HS-5 (cell line): Measurements from ENCODE around the gene CFB.
A peak's percentile ranks its signal among the peaks of the same experiment; 100 is the strongest.

Experiments
- DNase-seq: peaks from one replicate; pipeline ENCODE4 v3.0.0-alpha.2; 2012; ENCODE audit warnings: low read depth

Gene CFB

DNA sequence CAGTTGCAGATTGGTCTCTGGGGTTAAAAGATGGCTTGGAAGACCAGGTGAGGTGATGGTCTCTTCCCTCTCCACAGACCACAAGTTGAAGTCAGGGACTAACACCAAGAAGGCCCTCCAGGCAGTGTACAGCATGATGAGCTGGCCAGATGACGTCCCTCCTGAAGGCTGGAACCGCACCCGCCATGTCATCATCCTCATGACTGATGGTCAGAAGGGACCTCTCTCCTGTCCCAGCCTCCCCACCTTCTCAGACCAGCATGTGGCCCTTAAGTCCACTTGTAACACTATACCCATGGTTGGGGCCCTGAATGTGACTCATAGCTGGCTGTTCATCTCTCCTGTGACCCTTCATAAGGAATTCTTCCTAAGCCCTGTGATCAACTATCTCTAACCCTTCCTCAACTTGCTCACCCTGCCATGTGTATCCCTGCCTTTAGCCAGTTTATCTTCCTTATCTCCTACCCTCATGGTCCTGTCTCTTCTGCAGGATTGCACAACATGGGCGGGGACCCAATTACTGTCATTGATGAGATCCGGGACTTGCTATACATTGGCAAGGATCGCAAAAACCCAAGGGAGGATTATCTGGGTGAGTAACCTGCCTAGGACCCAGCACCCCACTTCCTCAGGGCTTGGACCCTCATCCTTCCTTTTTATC is 3.0 kb downstream of the CFB start:
- DNase-seq = peak; percentile 40

DNA sequence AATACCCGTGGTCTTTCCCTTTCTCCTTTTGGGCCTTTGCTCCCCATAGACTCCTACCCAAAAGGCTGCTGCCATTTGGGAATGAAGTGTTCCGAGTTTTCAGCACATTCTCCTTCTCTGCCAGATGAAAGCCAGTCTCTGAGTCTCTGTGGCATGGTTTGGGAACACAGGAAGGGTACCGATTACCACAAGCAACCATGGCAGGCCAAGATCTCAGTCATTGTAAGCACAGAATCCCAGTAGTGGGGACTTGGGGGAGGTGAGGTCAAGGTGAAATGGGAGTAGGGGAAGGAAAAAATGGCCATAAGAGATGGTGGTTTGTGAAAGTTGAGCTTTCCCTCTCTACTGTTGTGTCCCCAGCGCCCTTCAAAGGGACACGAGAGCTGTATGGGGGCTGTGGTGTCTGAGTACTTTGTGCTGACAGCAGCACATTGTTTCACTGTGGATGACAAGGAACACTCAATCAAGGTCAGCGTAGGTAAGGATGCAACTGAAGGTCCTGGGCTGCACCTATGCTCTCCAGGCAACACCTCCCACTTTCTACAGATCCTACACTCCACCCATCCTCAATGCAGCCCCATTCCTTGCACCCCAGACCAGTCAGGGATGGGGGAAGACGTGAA is 4.1 kb downstream of the CFB start:
- no peak for DNase-seq

DNA sequence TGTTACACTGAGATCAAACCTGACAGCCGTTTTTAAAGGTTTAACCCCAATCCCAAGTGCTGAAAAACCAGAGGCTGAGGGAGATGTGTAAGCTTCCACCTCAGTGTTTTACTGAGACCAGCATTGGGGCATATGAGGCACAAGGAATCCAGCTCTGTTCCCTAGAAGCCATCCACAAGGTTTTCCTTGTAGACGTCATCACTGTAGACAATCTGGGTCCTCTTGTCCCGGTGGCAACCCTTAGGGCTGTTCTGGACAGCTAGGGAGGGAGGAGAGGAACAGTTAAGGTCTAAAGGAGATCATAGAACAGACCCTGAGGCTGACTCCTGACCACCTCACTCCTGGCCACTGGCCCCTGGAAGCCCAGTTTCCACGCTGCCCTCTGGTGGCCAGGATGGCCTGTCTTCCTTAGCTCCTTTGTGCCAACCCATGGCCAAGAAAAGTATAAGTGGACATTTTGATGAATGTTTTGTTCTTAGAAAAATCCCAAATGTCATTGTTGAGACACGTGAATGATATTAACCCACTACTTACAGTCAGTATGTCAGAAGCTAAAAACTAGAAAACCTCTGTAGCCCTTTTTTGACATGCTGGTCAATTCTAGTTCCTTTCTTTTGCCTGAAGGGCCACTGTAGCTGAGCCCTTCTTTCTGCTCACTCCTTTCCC is 6.4 kb downstream of the CFB start:
- DNase-seq = no peak

DNA sequence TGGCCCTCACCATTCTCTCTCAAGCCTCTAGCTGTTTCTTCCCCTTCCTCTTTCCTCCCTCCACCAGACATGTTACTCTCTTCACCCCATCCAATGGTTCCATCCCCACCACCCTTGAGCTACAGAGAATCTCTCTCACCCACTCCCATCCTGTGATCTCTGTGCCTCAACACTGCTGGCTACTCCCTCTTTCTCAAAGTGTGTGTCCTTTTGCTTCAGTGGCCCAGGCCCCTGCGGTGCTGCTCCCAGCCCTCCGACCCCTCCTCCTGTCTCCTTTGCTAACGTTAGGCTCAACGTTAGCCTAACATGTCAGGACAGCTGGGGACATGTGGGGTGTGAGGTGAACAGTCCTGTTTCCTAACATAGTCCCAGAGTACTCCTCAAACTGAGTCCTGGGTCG is 7.0 kb downstream of the CFB start:
- no peak for DNase-seq

DNA sequence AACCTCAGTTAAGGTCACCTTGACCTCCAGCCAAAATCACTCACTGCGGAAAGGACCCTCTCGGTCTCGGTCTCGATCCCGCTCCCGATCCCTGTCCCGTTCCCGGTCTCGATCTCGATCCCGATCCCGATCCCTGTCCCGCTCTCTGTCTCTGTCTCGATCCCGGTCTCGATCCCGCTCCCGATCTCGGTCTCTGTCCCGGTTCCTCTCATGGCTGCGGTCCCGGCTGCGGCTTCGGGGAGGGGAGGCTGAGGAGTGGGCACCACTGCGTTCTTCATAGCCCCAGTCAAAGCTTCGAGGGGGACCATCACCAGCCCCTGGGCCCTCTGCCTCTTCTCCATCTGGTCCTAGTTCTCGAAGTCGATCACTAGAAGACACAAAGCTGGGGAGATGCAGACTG is 8.6 kb downstream of the CFB start:
- DNase-seq = no peak

DNA sequence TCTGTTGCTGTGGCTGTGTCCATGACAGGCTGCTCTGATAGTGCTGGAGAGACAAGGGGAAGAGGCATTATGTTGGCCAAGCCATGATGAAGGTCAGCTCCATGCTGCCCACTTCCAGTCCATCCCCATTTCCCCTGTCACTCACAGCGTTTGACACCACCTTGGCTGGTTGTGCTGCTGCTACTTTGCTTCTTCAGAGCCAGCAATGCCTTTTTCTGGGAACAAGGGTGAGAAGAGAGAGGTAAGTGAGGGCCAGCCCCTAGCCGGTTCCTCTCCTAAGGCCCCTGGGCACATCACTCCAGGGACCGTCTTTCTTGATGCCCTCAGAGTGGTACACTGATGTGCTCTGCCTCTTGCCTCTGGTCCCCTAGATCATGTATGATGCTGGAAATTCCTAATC is 10.9 kb downstream of the CFB start:
- DNase-seq = no peak

DNA sequence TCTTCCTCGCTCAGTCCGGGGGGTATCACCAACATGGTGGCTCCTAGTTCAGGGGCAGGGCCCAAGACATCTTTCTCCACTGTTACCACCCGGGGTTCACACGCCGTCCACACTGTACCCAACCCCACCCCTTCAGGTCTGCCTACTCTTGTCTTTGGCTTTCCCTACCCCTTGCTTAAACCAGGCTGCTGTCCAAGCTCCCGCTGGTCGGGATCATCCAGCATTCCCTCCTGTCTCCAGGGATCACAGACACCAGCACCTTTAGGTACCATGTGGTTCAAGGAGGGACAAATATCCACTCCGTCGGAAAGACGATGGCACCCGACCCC is 12.5 kb downstream of the CFB start:
- no peak for DNase-seq

DNA sequence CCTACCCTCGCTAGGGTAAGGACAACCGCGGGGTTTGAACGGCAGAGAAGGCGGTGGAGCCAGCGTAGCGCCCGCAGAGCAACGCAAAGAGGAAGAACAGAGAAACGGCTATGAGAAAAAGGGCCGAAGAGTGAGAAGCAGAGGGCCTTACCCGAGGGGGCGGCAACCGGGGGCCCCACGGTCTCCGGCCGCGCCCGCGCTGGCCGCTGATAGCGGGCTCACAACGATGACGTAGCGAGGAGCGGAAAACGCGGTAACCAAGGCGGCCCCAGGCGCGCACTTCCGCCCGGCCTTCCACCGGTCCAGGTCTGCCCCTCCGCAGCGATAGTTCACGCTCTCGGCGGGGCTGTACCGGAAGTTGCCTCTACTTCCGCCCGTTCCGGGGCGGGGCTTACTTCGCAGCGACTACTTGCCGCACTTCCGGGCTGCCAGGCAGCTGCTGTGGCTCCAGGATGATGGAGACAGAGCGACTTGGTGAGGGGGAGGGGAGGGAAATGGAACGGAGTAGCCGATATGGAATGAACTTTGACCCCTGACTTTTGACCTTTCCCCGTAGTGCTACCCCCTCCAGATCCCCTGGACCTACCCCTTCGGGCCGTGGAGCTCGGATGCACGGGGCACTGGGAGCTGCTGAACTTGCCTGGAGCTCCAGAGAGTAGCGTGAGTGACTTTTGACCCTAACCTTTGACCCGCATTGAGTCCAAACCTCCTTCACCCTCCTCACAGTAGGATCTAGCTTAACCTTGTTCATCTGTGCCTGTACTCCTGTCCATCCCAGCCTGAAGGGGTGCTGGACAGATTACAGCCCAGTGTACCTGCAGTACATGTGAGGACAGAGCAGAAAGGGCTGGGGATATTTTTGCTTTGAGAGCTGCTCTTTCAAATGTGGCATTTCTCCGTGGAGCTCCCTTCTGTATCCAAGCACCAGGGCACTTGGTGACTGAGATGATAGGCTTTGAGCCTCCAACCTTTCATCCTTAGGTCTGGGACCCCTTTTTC is 13.1 kb downstream of the CFB start, which contains the start of the genes NELFE and SKIC2:
NELFE (minus strand) TSS at position 231 of the 999 bp plus-strand sequence. CDS start 525 bp downstream, outside the sequence.
SKIC2 (plus strand) TSS at position 435 of the 999 bp plus-strand sequence; CDS start at position 453, 18 bp downstream.
- peak; percentile 94 for DNase-seq

DNA sequence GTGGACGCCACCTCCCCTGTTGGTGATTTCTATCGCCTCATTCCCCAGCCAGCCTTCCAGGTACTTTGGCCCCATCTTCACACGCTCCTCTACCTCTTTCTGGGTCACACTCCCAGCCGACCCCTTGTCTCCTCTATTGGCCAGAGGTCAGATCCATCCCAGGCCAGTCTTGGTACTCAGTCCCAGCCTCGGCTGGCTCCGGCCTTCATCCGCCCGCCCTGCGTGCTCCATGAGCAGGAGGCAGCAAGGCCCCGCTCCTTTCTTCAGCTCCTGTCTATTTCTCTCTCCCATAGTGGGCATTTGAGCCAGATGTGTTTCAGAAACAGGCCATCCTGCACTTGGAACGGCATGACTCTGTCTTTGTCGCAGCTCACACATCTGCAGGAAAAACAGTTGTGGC is 15.7 kb downstream of the CFB start:
- no peak for DNase-seq

DNA sequence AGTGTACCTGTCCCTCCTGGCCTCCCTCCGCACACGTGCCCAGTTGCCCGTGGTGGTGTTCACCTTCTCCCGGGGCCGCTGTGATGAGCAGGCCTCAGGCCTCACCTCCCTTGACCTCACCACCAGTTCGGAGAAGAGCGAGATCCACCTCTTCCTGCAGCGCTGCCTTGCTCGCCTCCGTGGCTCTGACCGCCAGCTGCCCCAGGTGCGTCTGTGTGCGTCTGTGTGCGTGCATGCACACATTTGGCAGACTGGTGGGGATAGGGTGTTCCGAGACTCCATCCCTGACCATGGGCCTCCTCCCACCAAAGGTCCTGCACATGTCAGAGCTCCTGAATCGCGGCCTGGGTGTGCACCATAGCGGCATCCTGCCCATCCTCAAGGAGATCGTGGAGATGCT is 18.0 kb downstream of the CFB start:
- DNase-seq = no peak

DNA sequence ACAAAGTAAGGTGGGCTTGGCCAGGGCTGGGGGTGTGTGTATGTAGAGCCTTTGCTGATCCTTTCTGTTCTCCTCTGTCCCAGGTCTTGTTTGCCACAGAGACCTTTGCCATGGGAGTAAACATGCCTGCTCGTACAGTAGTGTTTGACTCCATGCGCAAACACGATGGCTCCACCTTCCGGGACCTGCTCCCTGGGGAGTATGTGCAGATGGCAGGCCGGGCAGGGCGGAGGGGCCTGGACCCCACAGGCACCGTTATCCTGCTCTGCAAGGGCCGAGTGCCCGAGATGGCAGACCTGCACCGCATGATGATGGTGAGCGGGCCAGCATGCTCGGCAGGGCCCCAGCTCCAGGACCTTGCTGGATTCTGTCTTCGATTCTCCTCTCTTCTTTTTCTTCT is 19.8 kb downstream of the CFB start:
- DNase-seq = no peak

DNA sequence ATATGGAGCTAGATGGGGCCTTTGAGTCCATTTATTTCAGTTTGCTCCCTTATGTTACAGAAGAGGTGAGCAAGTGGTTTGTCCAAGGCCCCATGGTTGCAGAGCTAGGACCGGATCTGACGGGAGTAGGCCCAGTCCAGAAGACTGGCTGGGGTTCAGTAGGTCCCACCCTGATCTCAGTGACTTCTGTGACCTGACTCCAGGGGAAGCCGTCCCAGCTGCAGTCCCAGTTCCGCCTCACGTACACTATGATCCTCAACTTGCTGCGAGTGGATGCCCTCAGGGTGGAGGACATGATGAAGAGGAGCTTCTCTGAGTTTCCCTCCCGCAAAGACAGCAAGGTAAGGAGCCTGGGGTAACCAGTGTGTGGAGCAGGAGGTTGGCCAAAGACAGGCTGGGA is 20.6 kb downstream of the CFB start:
- DNase-seq = no peak

DNA sequence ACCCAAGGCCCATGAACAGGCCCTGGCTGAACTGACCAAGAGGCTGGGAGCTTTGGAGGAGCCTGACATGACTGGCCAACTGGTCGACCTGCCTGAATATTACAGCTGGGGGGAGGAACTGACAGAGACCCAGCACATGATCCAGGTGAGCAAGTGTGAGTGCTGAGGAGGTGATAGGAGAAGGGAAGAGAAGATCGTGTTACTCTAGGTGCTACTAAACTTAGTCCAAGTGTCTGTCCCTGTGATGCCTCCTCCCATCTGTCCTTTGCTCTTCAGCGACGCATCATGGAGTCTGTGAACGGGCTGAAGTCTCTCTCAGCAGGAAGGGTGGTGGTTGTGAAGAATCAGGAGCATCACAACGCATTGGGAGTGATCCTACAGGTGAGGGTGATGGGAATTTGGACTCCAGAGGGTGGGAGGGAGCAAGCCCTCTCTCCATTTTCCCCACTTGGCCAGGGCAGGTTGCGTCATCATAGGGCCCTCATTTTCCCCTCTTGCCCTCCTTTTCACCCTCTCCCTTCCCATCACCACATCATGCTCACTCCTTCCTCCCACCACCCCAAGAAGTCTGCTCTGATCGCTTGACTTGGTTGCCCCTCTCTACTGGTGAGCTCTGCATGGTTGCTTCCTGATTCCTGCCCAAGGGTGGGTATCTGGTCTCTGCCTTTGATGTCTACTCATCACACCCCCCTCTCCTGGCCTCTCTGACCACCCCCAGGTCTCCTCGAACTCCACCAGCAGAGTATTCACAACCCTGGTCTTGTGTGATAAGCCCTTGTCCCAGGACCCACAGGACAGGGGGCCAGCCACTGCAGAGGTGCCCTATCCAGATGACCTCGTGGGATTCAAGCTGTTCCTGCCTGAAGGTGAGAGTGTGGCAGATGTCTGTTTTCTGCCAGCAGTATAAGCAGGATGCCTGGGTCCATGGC is 21.4 kb downstream of the CFB start:
- no peak for DNase-seq

DNA sequence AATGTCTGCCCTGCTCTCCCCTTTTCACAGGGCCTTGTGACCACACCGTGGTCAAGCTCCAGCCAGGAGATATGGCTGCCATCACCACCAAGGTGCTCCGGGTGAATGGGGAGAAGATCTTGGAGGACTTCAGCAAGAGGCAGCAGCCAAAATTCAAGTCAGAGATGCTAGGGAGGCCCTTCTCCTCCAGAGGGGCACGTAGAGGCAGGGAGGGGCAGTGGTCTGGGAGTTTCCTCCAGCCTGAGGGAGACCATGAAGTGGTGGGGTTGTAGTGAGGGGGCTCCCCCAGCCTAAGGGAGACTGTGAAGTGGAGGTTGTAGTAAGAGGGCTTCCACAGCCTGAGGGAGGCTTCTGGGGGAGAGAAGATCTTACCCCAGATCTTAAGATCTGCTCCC is 22.0 kb downstream of the CFB start:
- no peak for DNase-seq

DNA sequence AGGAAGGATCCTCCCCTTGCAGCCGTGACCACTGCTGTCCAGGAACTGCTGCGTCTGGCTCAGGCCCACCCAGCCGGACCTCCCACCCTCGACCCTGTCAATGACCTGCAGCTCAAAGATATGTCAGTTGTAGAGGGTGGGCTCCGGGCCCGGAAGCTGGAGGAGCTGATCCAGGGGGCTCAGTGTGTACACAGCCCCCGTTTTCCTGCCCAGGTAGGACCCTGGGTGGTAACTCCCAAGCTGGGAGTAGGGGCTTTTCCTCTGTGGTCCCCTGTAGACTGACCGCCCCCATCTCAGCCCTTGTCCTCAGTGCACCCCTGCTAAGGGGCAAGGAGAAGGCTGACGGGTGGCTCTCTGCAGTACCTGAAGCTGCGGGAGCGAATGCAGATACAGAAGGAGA is 22.4 kb downstream of the CFB start:
- DNase-seq = no peak

DNA sequence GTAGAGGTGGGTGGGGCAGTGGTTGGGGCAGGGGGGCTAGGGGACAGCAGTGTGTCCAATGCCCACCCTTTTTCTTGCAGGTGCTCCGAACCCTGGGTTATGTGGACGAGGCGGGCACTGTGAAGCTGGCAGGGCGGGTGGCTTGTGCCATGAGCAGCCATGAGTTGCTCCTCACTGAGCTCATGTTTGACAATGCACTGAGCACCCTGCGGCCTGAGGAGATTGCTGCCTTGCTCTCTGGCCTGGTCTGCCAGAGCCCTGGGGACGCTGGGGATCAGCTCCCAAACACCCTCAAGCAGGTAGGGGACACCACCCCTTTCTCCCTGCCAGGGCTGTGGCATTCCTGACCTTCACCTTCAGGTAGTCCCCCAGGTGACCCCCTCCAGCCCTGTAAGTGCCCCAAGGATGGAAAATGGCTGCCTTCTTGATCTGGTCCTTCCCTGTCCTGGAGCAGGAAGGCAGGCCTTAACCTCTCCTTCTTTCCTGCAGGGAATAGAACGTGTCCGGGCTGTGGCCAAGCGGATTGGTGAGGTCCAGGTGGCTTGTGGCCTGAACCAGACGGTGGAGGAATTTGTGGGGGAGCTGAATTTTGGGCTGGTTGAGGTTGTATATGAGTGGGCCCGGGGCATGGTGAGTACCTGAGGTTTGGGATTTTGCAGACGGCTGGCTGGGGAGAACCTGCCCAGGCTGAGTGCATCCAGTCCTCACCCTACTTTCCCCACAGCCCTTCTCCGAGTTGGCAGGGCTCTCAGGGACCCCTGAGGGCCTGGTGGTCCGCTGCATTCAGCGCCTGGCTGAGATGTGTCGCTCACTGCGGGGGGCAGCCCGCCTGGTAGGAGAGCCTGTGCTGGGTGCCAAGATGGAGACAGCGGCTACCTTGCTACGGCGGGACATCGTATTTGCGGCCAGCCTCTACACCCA is 23.2 kb downstream of the CFB start:
- no peak for DNase-seq

DNA sequence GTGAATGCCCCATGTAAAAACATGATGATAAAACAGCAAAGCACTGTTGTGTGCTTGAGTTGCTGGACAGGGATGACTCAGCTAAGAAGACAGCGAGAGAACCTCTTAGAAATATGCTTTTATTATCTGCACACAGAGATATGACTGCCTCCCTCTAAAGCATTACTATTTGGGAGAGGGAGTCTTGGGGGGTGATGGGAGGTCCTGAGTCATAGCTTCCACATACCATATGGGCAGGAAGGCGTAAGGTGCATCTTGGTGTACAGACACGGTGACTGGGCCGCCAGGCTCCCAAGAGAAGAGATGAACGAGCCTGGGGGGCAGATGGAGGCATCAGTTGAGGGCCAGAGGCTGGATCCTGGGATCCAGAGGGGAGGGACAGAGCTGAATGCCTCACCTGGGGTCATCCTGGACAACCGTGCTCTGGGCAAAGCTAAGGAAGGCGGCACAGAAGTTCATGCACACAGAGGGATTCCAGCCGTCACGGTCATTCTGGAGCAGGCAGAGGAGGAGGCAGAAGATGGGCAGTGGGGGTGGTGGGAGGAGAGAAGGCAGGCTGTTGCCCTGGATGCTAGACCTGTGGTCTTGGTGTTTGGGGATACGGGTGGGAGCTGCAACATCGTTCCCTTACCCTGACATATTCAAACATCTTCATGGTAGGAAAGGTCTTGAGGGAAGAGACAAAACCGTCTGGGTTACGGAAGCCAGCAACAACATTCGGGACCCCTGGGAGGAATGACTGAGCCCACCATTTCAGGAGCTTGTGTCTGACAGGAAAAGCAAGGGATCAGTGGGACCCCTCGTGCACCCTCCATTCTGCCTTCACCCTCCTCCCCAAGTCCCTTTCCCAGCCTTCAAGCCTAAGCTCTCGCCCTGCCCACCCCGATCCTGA is 24.1 kb downstream of the CFB start:
- DNase-seq = no peak

DNA sequence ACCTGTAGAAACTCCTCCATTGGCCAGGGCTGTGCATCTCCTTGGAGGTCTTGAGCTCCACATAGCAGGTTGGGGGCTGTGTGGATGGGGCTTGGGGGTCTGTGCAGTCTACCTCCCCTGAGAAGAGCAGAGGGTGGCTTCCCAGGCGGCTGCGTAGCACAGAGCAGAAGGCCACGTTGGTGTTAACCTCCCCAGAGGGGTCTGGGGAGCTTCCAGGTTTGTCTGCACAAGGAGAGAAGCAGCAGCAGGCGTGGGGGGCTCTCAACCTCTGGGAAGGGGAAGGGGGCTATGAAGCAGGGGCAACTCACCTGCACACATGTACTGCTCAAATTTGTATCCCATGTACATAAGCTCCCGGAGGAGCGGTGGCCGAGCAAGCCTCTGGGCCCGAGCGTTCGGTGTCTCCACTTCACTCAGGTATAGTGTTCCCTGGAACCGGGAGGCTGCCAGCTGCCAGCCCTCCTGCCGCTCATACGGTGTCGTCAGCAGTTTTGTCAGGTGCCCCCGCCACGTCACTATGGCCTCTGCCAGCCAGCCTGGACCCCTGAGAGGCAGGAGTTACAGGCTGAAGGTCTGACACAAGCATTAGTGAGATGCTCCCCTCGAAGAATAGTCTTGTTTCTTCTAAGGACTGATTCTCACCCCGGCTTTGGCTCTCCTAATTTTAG is 24.8 kb downstream of the CFB start:
- no peak for DNase-seq
